ENCODE measurements around the gene CASP6.

Gene CASP6

DNA sequence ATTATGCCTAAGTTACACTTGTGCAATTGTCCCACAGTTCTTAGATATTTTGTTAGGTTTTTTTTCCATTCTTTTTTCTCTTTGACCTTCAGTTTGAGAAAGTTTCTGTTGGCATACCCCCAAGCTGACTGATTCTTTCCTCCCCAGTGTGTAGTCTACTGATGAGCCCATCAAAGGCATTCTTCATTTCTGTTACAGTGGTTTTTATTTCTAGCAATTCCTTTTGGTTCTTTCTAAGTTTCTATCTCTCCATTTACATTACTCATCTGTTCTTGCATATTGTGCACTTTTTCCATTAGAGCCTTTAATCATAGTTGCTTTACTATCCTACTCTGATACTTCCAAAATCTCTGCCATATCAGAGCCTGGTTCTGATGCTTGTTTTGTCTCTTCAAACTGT, 31.9 kb downstream of the CASP6 start:
- no peak overlapping the region for H3K27ac ChIP-seq
- TF ChIP-seq, protein P1, sequence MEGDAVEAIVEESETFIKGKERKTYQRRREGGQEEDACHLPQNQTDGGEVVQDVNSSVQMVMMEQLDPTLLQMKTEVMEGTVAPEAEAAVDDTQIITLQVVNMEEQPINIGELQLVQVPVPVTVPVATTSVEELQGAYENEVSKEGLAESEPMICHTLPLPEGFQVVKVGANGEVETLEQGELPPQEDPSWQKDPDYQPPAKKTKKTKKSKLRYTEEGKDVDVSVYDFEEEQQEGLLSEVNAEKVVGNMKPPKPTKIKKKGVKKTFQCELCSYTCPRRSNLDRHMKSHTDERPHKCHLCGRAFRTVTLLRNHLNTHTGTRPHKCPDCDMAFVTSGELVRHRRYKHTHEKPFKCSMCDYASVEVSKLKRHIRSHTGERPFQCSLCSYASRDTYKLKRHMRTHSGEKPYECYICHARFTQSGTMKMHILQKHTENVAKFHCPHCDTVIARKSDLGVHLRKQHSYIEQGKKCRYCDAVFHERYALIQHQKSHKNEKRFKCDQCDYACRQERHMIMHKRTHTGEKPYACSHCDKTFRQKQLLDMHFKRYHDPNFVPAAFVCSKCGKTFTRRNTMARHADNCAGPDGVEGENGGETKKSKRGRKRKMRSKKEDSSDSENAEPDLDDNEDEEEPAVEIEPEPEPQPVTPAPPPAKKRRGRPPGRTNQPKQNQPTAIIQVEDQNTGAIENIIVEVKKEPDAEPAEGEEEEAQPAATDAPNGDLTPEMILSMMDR (IDR thresholded peaks at IDR 0.05) = no peak
- no peak for TF ChIP-seq ZFX (IDR thresholded peaks at IDR 0.05; ENCODE audit: borderline replicate concordance)

DNA sequence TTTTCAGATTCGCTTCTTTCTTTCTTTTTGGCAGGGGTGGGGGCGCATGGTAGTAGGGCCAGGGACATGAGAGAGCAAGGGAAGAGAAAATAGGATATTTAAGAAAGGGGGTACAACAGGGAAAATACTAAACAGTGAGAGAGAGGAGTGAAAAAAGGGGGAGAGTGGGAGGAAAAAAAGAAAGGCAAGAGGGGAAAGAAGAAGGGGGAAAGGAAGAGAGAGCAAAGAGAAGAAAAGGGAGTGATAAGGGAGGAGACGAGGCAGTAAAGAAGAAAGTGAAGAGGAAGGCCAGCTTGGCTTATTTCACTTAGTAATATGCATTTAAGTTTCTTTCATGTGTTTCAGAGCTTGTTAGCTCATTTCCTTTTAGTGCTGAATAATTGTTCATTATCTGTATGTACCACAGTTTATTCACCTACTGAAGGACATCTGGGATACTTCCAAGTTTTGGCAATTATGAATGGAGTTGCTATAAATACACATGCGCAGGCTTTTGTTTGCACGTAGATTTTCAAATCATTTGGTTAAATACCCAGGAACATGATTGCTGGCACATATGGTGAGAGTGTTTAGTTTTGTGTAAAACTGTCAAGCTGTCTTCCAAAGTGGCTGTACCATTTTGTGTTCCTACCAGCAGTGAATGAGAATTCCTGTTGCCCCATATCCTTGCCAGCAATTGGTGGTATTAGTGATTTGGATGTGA, 37.3 kb downstream of the CASP6 start:
- H3K27ac ChIP-seq = no peak overlapping the region
- TF ChIP-seq ZFX (IDR thresholded peaks at IDR 0.05; ENCODE audit: borderline replicate concordance) = no peak
- TF ChIP-seq, protein P1 (IDR thresholded peaks at IDR 0.05) = no peak

DNA sequence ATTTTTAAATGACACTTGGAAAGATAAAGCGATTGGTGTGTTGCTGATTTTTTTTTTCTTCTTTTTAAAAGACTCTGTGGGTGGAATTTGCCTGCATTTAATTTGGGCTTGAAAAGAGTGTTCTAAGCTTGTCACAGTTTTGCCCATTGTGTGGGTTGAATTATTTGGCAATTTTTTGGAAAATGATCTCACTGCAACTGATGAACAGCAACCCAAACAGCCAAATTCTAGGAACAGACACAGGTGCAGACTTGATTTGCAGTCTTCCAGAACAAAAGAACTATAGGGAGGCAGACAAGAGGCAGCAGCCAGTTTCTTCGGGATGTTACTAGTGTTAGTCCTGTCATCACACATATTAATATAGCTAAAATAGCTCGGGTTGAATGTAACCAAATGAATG, 40.5 kb downstream of the CASP6 start:
- no peak for TF ChIP-seq ZFX (IDR thresholded peaks at IDR 0.05; ENCODE audit: borderline replicate concordance)
- TF ChIP-seq, protein P1 (IDR thresholded peaks at IDR 0.05) = no peak
- H3K27ac ChIP-seq = no peak overlapping the region

DNA sequence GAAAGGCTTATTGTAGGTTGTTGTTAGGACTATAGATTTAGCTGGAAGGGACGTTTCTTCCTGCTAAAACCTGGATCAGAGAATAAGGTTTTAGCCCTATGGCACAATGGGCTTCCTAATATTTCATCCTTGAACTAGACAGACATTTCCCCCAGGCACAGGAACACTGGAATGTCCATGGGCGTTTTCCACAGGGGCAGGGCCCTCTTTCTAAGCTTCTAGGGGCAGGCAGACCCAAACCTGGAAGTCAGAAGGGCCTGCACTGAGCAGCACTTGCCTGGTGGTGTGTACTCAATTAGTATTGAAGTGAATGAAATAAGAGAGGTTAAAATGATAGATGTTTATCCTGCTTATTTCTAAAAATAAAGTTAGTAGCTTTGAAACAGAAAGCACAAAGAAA, 41.1 kb downstream of the CASP6 start:
- TF ChIP-seq, protein P1 (IDR thresholded peaks at IDR 0.05) = no peak
- TF ChIP-seq ZFX (IDR thresholded peaks at IDR 0.05; ENCODE audit: borderline replicate concordance) = no peak

DNA sequence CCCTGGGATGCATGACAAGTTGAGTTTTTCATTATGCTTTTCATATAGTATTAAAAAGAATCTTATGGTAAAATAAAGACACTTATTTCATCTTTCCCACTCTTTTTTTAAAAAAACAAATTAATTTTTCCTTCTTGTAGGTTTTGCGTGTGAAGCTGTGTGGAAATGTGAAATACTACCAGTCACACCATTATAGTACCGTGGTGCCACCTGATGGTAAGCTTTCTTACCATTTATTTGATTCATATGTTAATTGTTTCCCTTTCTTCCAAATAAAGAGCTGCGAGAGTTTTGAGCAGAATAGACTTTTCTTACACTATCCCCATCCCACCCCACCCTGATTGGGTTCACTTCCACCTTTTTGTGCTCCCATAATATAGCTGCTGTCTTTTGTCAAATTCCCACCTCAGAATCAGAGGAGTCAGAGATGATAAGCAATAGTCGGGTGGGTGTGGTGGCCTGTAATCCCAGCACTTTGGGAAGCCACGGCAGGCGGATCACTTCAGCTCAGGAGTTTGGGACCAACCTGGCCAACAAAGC, 44.3 kb downstream of the CASP6 start:
- no peak overlapping the region for H3K27ac ChIP-seq
- TF ChIP-seq, protein P1 (IDR thresholded peaks at IDR 0.05) = no peak
- TF ChIP-seq ZFX (IDR thresholded peaks at IDR 0.05; ENCODE audit: borderline replicate concordance) = no peak

More for the DNA sequence above, 41.1 kb downstream of the CASP6 start:
- H3K27ac ChIP-seq = no peak overlapping the region

DNA sequence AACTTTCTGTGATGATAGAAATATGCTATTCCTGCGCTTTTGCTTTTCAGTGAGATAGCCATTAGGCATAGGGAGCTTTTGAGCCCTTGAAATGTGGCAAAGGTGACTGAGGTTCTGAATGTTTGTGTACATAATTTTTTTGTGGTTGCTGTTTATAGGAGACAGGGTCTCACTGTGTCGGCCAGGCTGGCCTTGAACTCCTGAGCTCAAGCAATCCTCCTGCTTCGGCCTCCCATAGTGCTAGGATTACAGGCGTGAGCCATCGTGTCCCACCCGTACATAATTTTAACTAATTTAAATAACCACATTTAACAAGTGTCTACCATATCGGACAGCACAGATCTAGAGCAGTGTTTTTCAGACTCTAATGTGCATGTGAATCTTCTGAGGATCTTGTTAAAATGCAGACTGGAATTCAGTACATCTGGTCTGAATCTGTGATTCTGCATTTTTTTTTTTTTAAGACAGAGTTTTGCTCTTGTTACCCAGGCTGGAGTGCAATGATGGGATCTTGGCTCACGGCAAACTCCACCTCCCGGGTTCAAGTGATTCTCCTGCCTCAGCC, 45.3 kb downstream of the CASP6 start:
- H3K27ac ChIP-seq = no peak overlapping the region
- no peak for TF ChIP-seq ZFX (IDR thresholded peaks at IDR 0.05; ENCODE audit: borderline replicate concordance)
- TF ChIP-seq, protein P1 (IDR thresholded peaks at IDR 0.05) = no peak

DNA sequence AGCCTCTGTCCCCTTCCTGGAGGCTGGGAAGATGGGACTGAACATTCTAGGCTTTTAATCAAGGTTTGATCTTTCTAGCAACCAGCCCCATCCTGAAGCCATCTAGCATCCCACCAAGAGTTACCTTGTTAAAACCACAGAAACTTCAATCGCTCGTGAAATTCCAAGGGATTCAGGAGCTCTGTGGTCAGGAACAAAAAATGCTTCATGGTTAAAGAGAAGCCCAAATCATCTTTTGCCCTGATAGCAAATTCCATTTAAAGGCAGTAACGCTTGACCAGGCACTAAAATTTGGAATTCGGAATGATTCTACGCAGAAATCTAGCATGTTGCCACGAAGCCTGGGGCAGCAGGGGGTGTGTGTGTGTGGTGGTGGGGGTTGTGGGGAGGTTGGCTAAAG, 47.8 kb downstream of the CASP6 start:
- TF ChIP-seq, protein P1 (IDR thresholded peaks at IDR 0.05) = no peak
- no peak for TF ChIP-seq ZFX (IDR thresholded peaks at IDR 0.05; ENCODE audit: borderline replicate concordance)
- H3K27ac ChIP-seq = no peak overlapping the region
